GM12873 (cell line): Measurements from ENCODE around the gene HHAT.

Experiments used
- TF ChIP-seq, protein P1 (sequence below): IDR thresholded peaks from 2 replicates; pipeline ENCODE4 v1.5.1; 2012; ENCODE audit warnings: low read depth, mild to moderate bottlenecking, moderate library complexity, low read length, control low read depth; ENCODE audit not compliant: insufficient read depth; ENCODE audit errors: missing control alignments

Gene HHAT

DNA sequence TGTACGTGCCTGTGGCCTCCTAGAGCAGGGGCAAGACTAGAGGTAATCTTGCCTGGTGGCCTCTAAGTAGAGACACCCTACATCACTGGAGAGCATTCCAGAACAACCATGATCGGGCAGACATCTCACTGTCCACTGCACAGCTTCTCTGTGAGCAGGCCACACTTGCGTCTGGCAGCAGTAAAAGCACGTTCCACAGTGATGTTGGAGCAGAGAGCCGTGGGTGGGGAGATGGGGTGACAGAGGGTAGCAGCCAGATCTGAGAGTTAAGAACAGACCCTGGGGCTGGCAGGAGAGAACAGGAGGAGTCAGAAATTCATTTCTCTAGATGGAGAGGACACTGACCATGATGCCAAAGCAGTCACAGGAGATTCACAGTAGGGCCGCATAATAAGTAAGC is 293.0 kb downstream of the HHAT start:
- TF ChIP-seq, protein P1, sequence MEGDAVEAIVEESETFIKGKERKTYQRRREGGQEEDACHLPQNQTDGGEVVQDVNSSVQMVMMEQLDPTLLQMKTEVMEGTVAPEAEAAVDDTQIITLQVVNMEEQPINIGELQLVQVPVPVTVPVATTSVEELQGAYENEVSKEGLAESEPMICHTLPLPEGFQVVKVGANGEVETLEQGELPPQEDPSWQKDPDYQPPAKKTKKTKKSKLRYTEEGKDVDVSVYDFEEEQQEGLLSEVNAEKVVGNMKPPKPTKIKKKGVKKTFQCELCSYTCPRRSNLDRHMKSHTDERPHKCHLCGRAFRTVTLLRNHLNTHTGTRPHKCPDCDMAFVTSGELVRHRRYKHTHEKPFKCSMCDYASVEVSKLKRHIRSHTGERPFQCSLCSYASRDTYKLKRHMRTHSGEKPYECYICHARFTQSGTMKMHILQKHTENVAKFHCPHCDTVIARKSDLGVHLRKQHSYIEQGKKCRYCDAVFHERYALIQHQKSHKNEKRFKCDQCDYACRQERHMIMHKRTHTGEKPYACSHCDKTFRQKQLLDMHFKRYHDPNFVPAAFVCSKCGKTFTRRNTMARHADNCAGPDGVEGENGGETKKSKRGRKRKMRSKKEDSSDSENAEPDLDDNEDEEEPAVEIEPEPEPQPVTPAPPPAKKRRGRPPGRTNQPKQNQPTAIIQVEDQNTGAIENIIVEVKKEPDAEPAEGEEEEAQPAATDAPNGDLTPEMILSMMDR, result no peak

DNA sequence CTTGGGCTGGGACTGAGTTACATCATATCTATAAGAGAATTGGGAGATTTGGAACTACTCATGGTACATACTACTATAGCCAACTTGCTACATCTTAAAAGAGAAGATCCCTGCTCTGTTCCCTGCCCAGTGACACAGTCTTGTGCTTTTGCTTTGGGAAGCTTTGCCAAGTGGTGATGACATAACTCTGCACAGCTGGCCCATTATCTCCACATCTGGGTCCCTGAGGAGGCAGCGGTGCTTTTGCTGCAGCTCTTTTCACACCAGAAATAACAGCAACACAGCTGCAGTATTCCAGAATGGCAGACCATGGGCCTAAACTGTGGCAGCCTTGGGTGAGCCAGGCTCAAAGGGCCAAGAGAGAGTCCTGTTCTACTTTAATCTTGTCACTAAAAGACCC is 296.0 kb downstream of the HHAT start:
- TF ChIP-seq, protein P1, result no peak

DNA sequence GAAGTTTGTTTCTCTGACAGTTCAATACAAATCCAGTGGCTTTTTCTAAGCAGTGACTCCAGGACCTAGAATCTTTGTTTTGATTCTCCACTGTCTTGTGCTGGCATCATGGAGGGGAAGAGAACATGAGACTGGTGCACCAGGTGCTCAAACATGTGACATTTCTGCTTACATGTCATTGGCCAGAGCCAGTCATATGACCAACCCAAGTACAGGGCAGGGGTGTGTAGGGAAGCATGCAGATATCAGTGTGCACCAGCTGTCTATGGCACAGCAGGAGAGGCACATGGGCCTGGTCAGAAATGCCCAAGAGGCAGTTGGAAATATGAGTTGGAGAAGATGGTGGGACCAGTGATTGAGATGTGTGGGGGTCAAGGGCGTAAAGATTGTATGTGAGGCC is 297.0 kb downstream of the HHAT start:
- TF ChIP-seq, protein P1, result no peak

DNA sequence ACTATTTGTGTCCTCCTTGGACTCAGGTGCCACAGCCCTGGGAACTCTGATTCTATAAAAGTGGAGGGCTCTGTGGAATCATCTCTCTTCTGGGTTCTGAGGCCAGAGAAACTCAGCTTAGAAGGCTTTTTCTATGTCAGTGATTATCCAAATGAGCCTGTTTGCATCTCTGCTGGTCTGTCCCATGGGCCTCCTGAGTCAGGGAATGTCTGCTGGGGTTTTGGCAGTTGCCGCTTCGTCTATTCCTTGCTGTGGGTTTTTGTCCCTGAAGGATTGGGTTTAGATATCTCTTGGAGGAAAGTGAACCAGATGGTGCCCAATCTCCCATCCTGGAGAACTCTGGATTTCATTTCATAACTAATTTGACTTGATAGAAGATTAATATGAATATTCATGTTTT is 297.6 kb downstream of the HHAT start:
- TF ChIP-seq, protein P1, result no peak

DNA sequence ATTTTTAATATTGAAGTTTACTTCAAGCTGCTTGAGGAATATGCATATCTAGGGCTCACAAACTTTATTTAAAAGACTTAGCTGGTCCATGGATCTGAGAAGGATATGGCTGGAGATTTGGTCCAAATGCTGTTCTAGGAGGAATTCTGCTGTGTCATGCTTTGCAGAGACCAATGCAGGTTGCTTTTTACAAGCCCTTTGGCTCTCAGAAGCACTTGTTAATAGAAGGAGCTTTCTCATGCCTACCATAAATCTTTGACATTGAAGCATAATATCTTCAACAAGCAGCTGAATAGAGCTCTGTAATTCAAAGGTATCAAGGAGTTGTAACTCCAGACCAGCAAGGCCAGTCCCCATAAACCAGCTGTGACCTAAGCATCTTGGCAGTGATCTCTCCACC is 299.1 kb downstream of the HHAT start:
- TF ChIP-seq, protein P1, result no peak

DNA sequence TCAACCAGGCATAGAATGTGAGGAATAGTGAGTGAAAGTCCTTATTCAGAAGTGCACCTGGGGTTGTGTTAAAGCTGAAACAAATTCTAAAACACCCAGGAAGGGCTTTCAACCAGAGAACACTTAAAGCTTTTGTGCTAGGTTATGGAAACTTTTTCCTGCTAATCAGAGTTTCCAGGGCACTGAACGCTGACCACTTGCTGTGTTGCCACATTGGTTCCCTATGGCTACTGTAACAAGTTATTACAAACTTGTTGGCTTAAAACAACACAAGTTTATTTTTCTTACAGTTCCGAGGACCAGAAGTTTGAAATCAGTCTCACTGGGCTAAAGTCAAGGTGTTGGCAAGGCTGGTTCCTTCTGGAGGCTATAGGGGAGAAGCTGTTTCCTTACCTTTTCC is 300.6 kb downstream of the HHAT start:
- TF ChIP-seq, protein P1, result no peak

DNA sequence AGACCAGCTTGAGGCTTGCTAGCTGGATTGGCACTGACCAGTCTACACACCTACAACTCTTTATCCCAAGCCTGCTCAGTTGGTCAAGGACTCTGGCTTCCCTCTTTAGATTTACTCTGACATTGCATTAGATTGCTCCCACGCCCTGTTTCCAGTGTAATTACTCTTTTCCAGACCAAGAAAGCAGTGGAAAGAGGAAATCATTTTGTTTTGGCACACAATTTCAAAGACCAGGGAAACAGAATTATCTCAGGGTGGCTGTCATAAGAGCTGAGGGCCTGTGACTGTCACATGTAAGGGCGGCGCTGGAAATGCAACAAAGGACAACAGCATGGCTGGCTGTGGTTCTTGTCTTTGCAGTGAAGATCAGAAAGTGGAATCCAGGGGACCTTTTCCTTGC is 302.7 kb downstream of the HHAT start:
- TF ChIP-seq, protein P1, result no peak

DNA sequence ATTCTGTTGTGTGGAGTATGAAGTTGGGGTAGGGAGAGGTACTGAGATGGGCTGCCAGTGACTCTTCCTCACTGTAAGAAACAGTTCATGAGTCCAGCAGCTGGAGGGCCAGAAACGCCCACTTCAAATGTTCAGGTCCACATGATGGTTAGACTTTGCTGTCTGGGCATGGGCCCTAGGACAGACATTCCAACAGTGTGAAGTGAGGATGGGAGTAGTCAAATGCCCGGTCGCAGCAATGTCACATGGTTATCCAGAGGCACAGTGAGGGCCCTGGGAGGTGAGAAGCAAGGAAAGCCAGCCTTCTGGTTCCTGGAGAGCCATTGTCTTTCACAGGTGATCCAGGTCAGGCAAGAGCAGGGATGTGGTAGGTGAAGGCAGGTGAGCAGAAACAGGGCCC is 304.4 kb downstream of the HHAT start:
- TF ChIP-seq, protein P1, result no peak
